WTC11 (cell line): ENCODE results near the gene MAPK12. TPM values are rescaled to one million over a fixed set of nuclear protein-coding genes. Genes with fewer than 3 reads are reported as not detected.

Experiments used
- ATAC-seq: fragments of 200-7000 bp; cut with Tn5 transposase; 2 replicates; pipeline ENCODE4 v1.10.0; 2021; ENCODE audit warnings: mild to moderate bottlenecking, moderate library complexity
- CTCF ChIA-PET: fragments of 300-600 bp; sonication (Branson Sonifier 250); formaldehyde crosslinking; loops from one replicate; lab custom pipeline; 2021; ENCODE audit warnings: antibody characterized with exemption; lab: Charles Lee
- POLR2A ChIA-PET: fragments of 350-600 bp; sonication (Branson Sonifier 250); formaldehyde crosslinking; loops from one replicate; lab custom pipeline; 2021; ENCODE audit warnings: antibody characterized with exemption; lab: Charles Lee
- DNase-seq: peaks from one replicate; pipeline ENCODE4 v3.0.0; 2021; ENCODE audit warnings: low spot score
- H3K27ac Mint-ChIP-seq: 2 replicates; pipeline ENCODE4 v1.8.0; 2021; ENCODE audit warnings: mixed read lengths
- H3K27me3 Mint-ChIP-seq: 2 replicates; pipeline ENCODE4 v1.8.0; 2021; ENCODE audit warnings: low read depth, mild to moderate bottlenecking, moderate library complexity, mixed read lengths
- H3K36me3 Mint-ChIP-seq: 2 replicates; pipeline ENCODE4 v1.8.0; 2021; ENCODE audit warnings: mixed read lengths
- H3K4me1 Mint-ChIP-seq: 2 replicates; pipeline ENCODE4 v1.8.0; 2022; ENCODE audit warnings: mixed read lengths
- H3K4me3 Mint-ChIP-seq: 2 replicates; pipeline ENCODE4 v1.8.0; 2021; ENCODE audit warnings: mild to moderate bottlenecking, moderate library complexity, mixed read lengths
- H3K9me3 Mint-ChIP-seq: 2 replicates; pipeline ENCODE4 v1.8.0; 2021; ENCODE audit warnings: mixed read lengths
- CREM ChIP-seq: sonication (generic); formaldehyde crosslinking; IDR thresholded peaks from 2 replicates; pipeline ENCODE4 v1.8.1; 2022; ENCODE audit warnings: mild to moderate bottlenecking, missing genetic modification reagents, moderate library complexity
- ELF4 ChIP-seq: sonication (generic); formaldehyde crosslinking; IDR thresholded peaks from 2 replicates; pipeline ENCODE4 v1.8.1; 2022; ENCODE audit warnings: low read depth, mild to moderate bottlenecking, moderate library complexity, missing genetic modification reagents
- EMX1 ChIP-seq: fragments of 250-450 bp; sonication (Bioruptor Pico); IDR thresholded peaks from 2 replicates; pipeline ENCODE4 v1.8.0; 2021; ENCODE audit warnings: mild to moderate bottlenecking
- FOXJ3 ChIP-seq: sonication (generic); formaldehyde crosslinking; IDR thresholded peaks from 2 replicates; pipeline ENCODE4 v1.9.0; 2021; ENCODE audit warnings: missing genetic modification reagents, mild to moderate bottlenecking, borderline replicate concordance
- KAT7 ChIP-seq: sonication (generic); formaldehyde crosslinking; IDR thresholded peaks from 2 replicates; pipeline ENCODE4 v1.8.1; 2023; ENCODE audit warnings: missing genetic modification reagents, mild to moderate bottlenecking, borderline replicate concordance
- MXD4 ChIP-seq: fragments of 250-450 bp; sonication (Bioruptor Pico); IDR thresholded peaks from 2 replicates; pipeline ENCODE4 v1.8.0; 2021; ENCODE audit warnings: mild to moderate bottlenecking, moderate library complexity, borderline replicate concordance
- MYBL2 ChIP-seq: sonication (generic); formaldehyde crosslinking; IDR thresholded peaks from 2 replicates; pipeline ENCODE4 v1.8.1; 2023; ENCODE audit warnings: mild to moderate bottlenecking, moderate library complexity, missing genetic modification reagents
- NFYB ChIP-seq: sonication (generic); formaldehyde crosslinking; conservative IDR thresholded peaks from 2 replicates; pipeline ENCODE4 v1.8.0; 2022; ENCODE audit warnings: low read depth, missing genetic modification reagents
- NR3C1 ChIP-seq: sonication (generic); formaldehyde crosslinking; conservative IDR thresholded peaks from 2 replicates; pipeline ENCODE4 v1.8.1; 2023; ENCODE audit warnings: low read depth, mild to moderate bottlenecking, missing genetic modification reagents
- OVOL2 ChIP-seq: fragments of 250-450 bp; sonication (Bioruptor Pico); IDR thresholded peaks from 2 replicates; pipeline ENCODE4 v1.9.0; 2021; ENCODE audit warnings: mild to moderate bottlenecking, borderline replicate concordance
- RORB ChIP-seq: fragments of 250-450 bp; sonication (Bioruptor Pico); IDR thresholded peaks from 2 replicates; pipeline ENCODE4 v1.9.0; 2021; ENCODE audit warnings: mild to moderate bottlenecking
- TEAD1 ChIP-seq: sonication (generic); formaldehyde crosslinking; IDR thresholded peaks from 2 replicates; pipeline ENCODE4 v1.8.0; 2022; ENCODE audit warnings: mild to moderate bottlenecking, missing genetic modification reagents
- ZBTB21 ChIP-seq: sonication (generic); formaldehyde crosslinking; IDR thresholded peaks from 2 replicates; pipeline ENCODE4 v1.8.1; 2023; ENCODE audit warnings: mild to moderate bottlenecking, missing genetic modification reagents, borderline replicate concordance
- ZMAT4 ChIP-seq: fragments of 250-450 bp; sonication (Bioruptor Pico); IDR thresholded peaks from 2 replicates; pipeline ENCODE4 v1.9.0; 2021; ENCODE audit warnings: mild to moderate bottlenecking
- ZNF416 ChIP-seq: fragments of 250-450 bp; sonication (Bioruptor Pico); IDR thresholded peaks from 2 replicates; pipeline ENCODE4 v1.9.0; 2021; ENCODE audit warnings: mild to moderate bottlenecking, inconsistent platforms
- ZNF512 ChIP-seq: sonication (generic); formaldehyde crosslinking; IDR thresholded peaks from 2 replicates; pipeline ENCODE4 v1.8.1; 2022; ENCODE audit warnings: missing genetic modification reagents, borderline replicate concordance
- total RNA-seq: library from RNA; stranded (reverse); gene quantifications from 3 replicates; pipeline ENCODE4 v1.2.3, GENCODE V29; 2021
- TF ChIP-seq, protein P1 (sequence below): fragments of 250-450 bp; sonication (Bioruptor Pico); IDR thresholded peaks from 2 replicates; pipeline ENCODE4 v1.9.0; 2021; ENCODE audit warnings: mild to moderate bottlenecking, borderline replicate concordance
- TF ChIP-seq, protein P2 (sequence below): sonication (generic); formaldehyde crosslinking; IDR thresholded peaks from 2 replicates; pipeline ENCODE4 v1.8.1; 2023; ENCODE audit warnings: mild to moderate bottlenecking, missing genetic modification reagents
- TF ChIP-seq, protein P3 (sequence below): sonication (generic); formaldehyde crosslinking; IDR thresholded peaks from 2 replicates; pipeline ENCODE4 v1.8.0; 2023; ENCODE audit warnings: missing genetic modification reagents, mild to moderate bottlenecking, borderline replicate concordance
- TF ChIP-seq, protein P4 (sequence below): sonication (generic); formaldehyde crosslinking; IDR thresholded peaks from 2 replicates; pipeline ENCODE4 v1.8.1; 2023; ENCODE audit warnings: mild to moderate bottlenecking, moderate library complexity, missing genetic modification reagents

The MAPK12 gene
- total RNA-seq, 1 experiment from 2014 or later, result 31.0 TPM

- CTCF ChIA-PET, result no interaction called here
- no peak for DNase-seq
- H3K4me1 Mint-ChIP-seq, result peaks cover 9% of the 10 kb centered on the region
- H3K27me3 Mint-ChIP-seq, result no peaks in the 10 kb centered on the region
- peaks cover 4% of the 10 kb centered on the region; the same call in 1 of the 2 replicates for H3K9me3 Mint-ChIP-seq
- TF ChIP-seq FOXJ3 (no peak), MYBL2 (CRISPR knock-in tag) (no peak), RORB (CRISPR knock-in tag) (no peak), ELF4 (no peak), ZBTB21 (CRISPR knock-in tag) (no peak), OVOL2 (CRISPR knock-in tag) (no peak), ZNF416 (CRISPR knock-in tag) (no peak), NR3C1 (CRISPR knock-in tag) (no peak), MXD4 (CRISPR knock-in tag) (no peak), ZNF512 (CRISPR knock-in tag) (no peak), EMX1 (CRISPR knock-in tag) (no peak), KAT7 (CRISPR knock-in tag) (no peak), CREM (CRISPR knock-in tag) (no peak), NFYB (CRISPR knock-in tag) (no peak), ZMAT4 (CRISPR knock-in tag) (no peak), TEAD1 (no peak)
- TF ChIP-seq, protein P1, sequence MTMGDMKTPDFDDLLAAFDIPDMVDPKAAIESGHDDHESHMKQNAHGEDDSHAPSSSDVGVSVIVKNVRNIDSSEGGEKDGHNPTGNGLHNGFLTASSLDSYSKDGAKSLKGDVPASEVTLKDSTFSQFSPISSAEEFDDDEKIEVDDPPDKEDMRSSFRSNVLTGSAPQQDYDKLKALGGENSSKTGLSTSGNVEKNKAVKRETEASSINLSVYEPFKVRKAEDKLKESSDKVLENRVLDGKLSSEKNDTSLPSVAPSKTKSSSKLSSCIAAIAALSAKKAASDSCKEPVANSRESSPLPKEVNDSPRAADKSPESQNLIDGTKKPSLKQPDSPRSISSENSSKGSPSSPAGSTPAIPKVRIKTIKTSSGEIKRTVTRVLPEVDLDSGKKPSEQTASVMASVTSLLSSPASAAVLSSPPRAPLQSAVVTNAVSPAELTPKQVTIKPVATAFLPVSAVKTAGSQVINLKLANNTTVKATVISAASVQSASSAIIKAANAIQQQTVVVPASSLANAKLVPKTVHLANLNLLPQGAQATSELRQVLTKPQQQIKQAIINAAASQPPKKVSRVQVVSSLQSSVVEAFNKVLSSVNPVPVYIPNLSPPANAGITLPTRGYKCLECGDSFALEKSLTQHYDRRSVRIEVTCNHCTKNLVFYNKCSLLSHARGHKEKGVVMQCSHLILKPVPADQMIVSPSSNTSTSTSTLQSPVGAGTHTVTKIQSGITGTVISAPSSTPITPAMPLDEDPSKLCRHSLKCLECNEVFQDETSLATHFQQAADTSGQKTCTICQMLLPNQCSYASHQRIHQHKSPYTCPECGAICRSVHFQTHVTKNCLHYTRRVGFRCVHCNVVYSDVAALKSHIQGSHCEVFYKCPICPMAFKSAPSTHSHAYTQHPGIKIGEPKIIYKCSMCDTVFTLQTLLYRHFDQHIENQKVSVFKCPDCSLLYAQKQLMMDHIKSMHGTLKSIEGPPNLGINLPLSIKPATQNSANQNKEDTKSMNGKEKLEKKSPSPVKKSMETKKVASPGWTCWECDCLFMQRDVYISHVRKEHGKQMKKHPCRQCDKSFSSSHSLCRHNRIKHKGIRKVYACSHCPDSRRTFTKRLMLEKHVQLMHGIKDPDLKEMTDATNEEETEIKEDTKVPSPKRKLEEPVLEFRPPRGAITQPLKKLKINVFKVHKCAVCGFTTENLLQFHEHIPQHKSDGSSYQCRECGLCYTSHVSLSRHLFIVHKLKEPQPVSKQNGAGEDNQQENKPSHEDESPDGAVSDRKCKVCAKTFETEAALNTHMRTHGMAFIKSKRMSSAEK (CRISPR knock-in tag), result no peak
- TF ChIP-seq, protein P2, sequence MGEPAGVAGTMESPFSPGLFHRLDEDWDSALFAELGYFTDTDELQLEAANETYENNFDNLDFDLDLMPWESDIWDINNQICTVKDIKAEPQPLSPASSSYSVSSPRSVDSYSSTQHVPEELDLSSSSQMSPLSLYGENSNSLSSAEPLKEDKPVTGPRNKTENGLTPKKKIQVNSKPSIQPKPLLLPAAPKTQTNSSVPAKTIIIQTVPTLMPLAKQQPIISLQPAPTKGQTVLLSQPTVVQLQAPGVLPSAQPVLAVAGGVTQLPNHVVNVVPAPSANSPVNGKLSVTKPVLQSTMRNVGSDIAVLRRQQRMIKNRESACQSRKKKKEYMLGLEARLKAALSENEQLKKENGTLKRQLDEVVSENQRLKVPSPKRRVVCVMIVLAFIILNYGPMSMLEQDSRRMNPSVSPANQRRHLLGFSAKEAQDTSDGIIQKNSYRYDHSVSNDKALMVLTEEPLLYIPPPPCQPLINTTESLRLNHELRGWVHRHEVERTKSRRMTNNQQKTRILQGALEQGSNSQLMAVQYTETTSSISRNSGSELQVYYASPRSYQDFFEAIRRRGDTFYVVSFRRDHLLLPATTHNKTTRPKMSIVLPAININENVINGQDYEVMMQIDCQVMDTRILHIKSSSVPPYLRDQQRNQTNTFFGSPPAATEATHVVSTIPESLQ (CRISPR knock-in tag), result no peak
- TF ChIP-seq, protein P3, sequence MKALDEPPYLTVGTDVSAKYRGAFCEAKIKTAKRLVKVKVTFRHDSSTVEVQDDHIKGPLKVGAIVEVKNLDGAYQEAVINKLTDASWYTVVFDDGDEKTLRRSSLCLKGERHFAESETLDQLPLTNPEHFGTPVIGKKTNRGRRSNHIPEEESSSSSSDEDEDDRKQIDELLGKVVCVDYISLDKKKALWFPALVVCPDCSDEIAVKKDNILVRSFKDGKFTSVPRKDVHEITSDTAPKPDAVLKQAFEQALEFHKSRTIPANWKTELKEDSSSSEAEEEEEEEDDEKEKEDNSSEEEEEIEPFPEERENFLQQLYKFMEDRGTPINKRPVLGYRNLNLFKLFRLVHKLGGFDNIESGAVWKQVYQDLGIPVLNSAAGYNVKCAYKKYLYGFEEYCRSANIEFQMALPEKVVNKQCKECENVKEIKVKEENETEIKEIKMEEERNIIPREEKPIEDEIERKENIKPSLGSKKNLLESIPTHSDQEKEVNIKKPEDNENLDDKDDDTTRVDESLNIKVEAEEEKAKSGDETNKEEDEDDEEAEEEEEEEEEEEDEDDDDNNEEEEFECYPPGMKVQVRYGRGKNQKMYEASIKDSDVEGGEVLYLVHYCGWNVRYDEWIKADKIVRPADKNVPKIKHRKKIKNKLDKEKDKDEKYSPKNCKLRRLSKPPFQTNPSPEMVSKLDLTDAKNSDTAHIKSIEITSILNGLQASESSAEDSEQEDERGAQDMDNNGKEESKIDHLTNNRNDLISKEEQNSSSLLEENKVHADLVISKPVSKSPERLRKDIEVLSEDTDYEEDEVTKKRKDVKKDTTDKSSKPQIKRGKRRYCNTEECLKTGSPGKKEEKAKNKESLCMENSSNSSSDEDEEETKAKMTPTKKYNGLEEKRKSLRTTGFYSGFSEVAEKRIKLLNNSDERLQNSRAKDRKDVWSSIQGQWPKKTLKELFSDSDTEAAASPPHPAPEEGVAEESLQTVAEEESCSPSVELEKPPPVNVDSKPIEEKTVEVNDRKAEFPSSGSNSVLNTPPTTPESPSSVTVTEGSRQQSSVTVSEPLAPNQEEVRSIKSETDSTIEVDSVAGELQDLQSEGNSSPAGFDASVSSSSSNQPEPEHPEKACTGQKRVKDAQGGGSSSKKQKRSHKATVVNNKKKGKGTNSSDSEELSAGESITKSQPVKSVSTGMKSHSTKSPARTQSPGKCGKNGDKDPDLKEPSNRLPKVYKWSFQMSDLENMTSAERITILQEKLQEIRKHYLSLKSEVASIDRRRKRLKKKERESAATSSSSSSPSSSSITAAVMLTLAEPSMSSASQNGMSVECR (CRISPR knock-in tag), result no peak
- TF ChIP-seq, protein P4, sequence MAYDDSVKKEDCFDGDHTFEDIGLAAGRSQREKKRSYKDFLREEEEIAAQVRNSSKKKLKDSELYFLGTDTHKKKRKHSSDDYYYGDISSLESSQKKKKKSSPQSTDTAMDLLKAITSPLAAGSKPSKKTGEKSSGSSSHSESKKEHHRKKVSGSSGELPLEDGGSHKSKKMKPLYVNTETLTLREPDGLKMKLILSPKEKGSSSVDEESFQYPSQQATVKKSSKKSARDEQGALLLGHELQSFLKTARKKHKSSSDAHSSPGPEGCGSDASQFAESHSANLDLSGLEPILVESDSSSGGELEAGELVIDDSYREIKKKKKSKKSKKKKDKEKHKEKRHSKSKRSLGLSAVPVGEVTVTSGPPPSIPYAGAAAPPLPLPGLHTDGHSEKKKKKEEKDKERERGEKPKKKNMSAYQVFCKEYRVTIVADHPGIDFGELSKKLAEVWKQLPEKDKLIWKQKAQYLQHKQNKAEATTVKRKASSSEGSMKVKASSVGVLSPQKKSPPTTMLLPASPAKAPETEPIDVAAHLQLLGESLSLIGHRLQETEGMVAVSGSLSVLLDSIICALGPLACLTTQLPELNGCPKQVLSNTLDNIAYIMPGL (CRISPR knock-in tag), result no peak
- no peak overlapping the region for H3K4me3 Mint-ChIP-seq
- no peak for ATAC-seq
- peaks cover 17% of the 10 kb centered on the region for H3K36me3 Mint-ChIP-seq
- no peak overlapping the region; the same call in 1 of the 2 replicates for H3K27ac Mint-ChIP-seq
- POLR2A ChIA-PET, result no interaction called here
Measured at GRCh38 chr22:50204571-50204970, 56.9 kb downstream of the MAPK12 start.
